Activated T-helper 9 cell treated with anti-CD3 and anti-CD28 coated beads, Interleukin-2, amount 50 U/mL, for 16 hours (primary cell): Measurements from ENCODE around the gene TTC21A.
"Not testable (repeated sequence)": the region's sequence is repeated elsewhere in the genome, so short reads cannot be mapped to it uniquely, and the experiment has no call there.

Experiments
- DNase-seq: peaks from one replicate; pipeline ENCODE4 v3.0.0-alpha.2; 2020; ENCODE audit warnings: low read depth

TTC21A gene

DNA sequence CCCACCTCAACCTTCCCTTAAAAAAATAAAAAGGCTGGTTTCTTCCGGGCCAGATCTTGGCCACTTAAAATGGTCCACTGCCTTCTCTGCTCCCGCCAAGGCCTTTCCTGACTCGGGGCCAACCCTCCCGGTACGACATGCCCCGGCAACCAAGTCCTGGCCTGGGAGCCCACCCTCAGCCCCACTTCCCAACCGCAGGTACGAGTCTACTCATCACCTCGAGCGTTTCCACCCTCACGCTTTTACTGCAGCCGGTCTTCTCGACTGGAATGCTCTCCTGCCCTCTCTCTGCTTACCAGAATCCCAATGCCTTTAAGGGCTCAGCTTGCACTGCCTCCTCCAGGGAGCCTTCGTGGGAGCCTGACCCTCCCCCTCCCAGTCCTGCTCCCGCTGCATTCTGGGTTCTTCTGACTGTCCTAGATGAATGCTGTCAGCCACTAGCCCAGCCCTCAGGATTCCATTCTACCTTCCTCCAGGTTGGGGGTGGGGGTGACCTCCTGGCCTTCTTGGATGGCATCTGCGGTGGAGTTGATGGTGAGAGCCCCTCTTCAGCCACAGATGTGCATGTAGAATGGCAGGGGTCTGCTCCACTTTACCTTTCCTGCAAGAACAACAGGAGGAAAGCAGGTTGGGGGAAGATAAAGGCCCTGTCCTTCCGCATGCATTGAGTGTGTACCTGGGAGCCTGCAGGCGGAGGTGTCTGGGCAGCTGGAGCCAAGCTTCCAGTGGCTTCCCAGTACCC, 47.0 kb downstream of the TTC21A start:
- no peak for DNase-seq

DNA sequence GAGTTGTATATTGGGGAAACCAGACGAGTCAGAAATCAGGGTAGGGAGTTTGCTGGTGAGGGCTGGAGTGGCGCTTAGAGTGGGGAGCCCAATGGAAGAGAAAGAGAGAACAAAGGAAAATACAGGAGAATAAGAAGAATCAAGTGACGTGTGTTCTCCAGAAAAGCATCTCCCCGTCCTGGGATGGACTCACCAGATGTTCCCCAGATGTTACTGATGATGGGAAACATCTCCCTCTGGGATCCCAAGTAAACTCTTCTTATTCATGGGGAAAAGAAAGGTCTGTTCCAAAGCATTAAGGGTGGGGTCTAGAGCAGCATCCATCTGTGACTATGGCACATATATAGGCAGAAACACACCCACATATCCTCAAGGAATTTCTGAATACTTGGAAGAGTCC, 48.9 kb downstream of the TTC21A start:
- no peak for DNase-seq

DNA sequence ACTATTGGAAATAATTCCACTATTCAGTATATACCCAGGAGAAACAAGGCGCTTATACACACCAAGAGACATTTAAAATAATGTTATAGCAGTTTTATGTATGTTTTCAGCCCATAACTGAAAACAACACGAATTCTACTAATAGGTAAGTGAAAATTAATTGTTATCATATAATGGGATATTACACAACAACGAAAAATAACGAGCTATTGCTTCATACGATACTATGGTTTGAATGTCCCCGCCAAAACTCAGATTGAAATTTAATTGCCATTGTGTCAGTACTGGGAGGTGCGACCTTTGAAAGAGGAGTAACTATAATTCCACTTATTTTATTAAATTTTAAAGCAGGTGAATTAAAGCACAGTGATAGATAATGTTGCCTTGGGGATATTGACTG, 49.9 kb downstream of the TTC21A start:
- DNase-seq = no peak

DNA sequence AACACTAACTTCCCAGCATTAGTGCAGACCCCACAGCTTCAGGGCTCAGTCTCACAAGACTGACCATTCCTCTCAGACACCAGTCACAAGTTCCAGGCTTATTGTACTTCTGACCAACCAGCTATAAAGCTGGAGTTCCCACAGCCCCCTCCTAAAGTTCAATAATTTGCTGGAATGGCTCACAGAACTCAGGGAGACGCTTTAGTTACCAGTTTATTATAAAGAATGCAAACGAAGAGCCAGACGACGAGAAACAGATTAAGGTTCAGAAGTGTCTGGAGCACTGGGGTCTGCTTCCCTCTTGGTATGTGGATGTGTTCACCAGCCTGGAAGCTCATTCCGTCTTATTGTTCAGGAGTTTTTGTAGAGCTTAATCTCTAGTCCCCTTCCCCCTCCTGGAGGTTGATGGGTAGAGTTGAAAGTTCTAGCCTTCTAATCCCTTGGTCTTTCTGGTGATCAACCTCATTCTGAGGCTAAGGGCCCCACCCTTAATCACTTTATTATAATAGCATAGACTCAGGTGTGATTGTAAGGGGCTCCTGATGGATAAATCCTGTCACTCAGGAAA, 50.8 kb downstream of the TTC21A start:
- no peak for DNase-seq

DNA sequence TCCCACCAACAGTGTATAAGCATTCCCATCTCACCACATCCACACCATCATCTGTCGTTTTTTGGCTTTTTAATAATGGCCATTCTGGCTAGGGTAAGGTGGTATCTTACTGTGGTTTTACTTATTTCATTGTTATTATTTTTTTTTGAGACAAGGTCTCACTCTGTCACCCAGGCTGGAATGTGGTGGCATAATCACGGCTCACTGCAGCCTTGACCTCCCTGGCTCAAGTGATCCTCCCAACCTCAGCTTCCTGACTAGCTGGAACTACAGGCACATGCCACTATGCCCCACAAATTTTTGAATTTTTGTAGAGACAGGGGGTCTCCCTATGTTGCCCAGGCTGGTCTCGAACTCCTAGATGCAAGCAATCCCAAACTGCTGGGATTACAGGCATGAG, 56.9 kb downstream of the TTC21A start:
- DNase-seq = no peak

DNA sequence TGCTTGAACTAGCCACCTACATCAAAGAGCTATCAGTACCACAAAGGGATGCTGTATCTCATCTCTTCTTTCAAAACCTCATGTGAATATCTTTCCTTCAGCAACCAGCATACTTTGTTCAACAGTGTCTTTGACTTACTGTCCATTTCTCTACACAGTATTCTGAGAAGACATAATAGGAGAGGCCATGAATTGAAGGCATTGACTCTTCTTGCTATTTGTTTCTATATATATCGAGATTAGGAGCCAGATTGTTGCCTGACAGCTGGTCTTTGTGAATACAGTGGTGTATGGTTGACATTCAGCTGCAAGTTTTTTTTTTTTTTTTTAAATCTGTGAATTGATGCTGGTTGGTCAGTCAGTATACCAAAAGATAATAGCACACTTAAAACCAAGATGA, 58.0 kb downstream of the TTC21A start:
- no peak for DNase-seq

DNA sequence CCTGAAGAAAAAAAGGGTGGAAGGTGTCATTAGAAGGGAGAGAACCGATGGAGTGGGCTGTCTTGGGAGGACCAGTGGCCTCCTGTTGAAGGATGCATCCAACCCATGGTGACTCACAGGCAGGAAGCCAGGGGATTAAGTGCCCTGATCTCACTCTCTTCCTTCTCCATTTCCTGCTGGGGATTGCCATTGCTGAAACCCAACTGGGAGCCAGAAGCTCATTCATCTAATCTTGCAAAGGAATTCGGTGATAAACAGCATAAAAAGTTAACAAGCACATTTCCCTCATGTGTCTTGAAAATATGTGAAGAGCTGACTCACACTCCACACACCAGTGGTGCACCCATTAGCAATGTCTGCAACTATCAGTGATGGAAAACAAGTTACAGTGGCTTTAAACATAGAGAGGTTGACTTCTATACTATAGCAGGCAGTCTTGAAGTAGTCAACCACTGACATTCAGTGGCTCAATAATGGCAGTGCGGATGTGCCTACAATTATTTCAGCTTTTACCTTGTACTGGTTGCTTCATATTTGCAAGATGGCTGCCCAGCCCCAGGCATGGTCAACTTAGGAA, 58.7 kb downstream of the TTC21A start:
- DNase-seq = no peak

DNA sequence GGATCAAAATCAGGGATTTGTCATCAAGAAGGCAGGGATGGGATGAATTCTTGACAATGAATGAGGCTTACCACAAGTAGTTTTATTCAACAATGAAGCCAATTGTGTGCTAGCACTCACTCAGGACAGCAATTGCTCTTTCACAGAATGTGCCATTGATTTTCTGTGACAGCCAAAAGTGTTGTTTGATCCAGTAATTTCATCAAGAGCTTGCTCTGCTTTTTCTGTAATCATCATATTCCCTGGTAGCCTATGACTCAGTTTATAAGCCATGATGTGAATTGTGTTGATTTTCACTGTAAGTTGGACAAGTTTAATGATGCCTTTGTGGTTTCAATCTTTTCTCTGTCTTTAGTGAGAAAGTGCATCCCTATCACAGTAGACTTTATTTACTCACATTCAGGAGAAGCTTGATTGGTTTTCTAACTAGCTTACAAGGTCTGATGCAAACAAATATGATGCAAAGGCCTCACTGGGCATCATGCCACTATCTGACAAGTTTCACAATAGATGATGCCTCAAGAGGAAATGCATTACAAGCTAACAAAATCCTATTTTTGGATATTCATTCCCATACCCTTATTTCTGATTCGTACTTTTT, 59.6 kb downstream of the TTC21A start:
- no peak for DNase-seq

DNA sequence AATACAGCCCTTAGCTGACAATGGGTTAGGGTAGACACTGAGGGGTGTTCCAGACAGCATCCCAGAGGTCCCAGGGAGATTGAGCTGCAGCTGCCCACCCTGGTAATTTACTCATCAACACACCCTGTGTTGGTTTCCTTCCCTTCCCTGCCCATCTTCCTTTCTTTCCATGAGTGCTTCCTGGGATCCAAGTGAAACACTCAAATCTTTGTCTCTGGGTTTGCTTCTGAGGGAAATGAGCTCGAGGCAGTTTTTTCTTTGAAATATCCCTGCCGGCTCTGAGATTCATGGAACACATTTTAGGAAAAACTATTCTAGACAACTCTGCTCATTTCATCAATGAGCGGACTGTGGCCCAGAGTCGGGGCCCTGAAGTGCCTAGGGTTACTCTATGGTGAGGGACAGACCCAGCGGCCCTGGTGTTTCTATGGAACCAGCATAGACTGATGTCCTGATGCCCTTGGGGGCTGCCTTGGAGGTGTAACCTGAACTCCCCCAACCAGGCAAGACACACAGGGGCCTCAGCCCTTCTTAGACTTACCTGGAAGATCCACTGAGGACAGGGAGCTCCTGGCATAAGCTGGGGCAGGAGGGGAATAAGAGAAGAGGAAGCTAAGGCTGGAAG, 60.8 kb downstream of the TTC21A start:
- no peak for DNase-seq

DNA sequence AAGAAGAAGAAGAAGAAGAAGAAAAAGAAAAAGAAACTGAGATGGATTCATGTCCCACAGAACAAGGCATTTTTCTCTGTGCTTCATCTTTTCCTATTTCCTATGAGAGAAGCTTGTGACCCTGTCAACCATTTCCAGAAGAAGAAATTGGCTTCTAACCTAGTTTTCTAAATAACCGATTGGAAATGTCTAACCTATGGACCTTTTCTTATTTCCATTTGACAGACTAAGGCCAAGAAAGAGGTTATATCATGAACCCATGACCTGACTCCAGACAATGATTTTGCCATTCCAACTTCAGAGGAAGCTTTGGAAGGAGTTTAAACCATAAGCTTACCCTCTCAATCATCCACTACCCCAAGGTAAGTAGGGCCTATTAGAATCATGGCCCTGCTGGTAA, 62.2 kb downstream of the TTC21A start:
- no peak for DNase-seq

DNA sequence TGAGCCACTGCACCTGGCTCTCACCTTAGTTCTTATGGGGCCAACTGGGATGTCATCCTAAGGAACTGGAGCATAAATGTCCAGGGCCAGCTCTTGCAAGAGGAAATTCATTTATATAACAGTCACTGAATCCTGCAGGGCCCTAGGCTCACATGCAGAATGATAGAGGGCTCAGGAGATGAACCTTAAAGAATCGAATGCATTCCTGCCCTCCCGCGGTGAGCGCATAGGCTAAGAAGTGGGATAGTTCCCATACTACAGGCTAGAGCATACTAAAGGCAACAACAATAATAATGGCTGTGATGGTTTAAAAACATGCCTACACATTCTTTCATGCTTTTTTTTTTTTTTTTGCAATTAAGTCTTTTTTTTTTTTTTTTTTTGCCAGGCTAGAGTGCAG, 63.0 kb downstream of the TTC21A start:
- no peak for DNase-seq

DNA sequence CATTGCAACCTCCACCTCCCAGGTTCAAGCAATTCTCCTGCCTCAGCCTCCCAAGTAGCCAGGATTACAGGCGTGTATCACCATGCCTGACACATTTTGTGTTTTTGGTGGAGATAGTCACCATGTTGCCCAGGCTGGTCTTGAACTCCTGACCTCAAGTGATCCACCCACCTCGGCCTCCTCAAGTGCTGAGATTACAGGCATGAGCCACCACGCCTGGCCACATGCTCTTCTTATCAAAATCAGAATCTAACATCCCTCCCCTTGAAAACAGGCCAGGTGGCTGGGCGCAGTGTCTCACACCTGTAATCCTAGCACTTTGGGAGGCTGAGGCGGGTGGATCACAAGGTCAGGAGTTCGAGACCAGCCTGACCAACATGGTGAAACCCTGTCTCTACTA, 63.4 kb downstream of the TTC21A start:
- not testable (repeated sequence) for DNase-seq

DNA sequence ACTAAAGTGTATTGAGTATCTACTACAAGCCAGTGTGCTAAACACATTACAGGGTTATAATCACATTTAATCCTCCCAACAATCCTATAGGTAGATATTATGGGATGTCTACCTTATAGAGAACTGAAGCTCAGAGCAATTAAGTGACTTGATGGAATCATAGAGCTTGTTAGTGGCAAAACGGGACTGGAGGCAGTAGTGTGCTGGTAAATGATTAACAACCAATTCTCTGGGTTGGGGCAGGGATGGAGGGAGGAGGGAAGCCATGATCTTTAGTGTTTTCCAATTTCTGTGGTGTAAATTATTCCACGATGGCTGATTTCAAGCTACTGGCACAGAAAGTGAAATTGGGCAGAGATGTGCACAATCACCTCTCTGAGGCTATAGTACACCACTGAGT, 64.4 kb downstream of the TTC21A start:
- no peak for DNase-seq

DNA sequence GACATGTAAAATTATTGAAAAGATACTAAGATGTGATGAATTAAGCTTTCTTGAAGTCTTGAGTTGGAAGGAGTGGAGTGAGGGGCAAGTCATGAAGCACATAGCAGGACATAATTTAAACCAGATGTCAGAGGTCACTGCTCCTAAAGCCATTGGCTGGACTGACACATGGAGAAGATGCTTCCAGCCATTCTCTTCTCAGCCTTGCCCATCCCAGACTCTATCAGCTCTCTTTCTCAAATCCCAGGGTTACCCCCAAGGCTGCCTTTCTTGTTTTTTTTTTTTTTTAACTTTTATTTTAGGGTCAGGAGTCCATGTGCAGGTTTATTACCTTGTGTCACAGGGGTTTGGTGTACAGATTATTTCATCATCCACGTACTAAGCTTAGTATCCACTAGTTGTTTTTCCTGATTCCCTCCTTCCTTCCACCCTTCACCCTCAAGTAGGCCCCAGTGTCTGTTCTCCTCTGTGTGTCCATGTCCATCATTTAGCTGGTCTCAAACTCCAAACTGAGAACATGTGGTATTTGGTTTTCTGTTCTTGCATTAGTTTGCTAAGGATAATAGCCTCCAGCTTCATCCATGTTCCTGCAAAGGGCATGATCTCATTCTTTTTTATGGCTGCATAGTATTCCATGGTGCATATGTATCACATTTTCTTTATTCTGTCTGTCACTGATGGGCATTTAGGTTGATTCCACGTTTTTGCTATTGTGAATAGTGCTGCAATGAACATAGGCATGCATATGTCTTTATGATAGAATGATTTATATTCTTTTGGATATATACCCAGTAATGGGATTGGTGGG, 66.0 kb downstream of the TTC21A start:
- no peak for DNase-seq

DNA sequence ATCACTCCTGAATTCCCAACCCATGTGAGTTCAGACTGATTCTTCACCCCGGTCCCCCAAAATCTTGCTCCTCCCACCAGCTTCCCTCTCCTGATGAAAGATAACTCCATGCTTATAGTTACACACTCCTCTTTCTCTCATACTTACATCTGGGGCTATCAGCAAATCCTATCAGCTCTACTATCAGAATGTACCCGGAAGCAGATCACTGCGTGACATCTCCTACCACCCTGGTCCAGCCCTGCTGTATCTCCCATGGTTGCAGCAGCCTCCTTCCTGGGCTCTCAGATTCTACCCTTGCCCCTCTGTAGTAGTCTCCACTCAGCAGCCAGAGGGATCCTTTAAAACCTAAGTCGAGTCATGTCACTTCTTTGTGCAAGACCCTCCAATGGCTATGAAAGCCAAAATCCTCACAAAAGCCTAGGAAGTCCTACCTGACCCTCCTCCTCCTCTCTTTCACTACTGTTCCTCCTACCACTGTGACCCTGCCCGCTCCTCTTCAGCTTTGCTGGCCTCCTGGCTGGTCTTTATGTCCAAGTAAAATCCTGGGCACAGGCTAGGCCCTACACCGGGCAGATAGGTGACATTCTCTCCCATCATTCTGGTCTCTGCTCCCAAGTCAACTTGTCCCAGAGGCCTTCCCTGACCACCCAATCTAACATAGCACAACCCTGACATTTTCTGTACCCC, 68.7 kb downstream of the TTC21A start:
- no peak for DNase-seq

DNA sequence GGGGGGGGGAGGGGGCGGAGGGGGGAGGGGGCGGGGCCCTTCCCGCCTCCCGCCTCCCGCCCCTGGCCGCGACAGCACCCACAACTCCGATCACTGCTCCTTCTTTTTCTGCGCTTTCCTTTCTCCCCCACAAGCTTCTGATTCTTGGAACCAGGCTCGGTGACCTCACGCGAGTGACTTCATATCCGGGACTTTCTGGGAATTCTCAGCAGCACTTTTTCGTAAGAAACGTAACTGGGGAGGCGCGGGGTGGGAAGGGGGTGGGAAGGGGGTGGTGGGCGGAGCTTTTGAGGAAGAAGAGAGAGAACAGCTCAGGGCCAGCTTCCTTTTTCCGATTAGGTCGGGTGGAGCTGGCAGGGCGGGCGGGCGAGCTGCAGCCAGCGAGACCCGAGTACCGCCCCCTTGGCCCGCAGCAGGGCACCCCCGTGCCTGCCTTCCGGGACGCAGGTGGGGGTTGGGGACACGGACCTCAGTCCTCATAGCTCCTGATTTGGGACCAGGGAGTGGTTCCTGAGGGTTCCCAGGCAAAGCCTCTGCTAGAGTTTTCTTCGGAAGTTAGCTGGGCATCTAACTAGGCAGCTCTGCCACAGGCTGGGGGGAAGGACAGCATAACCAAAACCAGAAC, 70.3 kb downstream of the TTC21A start:
- peak; percentile 67 for DNase-seq

DNA sequence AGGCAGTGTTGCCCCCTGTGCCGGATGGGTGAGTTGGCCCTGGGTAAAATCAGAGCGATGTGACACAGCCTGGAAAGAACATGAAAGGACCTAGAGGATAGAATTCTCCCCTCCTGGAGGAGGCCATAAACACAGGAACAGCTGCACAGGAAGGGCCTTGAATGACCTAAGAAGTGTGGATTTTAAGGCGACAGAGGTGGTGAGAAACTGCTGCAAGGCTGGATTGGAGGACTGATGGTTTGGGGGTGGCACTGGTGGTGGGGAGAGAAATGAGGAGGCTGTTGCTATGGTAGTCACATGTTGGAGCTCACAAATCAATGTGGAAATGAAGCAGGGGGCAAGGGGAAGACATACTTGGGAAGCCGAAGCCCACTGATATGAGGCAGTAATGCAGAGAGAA, 71.1 kb downstream of the TTC21A start:
- DNase-seq = no peak

DNA sequence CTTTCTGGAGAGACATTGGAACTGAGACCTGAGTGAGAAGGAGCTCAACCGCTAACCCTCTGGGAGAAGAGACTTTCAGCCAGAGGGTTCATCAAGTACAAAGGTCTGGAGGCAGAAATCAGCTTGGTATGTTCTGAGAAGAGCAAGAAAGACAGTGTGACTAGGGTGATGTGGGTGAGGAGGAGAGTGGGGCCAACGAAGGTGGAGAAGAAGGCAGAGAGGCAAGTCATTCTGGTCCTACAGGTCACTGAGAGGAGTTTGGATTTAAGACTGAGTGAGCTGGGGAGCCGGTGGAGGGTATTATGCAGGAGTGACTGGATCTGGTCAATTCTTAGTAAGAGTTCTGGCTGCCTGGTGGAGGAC, 72.7 kb downstream of the TTC21A start:
- DNase-seq = no peak

DNA sequence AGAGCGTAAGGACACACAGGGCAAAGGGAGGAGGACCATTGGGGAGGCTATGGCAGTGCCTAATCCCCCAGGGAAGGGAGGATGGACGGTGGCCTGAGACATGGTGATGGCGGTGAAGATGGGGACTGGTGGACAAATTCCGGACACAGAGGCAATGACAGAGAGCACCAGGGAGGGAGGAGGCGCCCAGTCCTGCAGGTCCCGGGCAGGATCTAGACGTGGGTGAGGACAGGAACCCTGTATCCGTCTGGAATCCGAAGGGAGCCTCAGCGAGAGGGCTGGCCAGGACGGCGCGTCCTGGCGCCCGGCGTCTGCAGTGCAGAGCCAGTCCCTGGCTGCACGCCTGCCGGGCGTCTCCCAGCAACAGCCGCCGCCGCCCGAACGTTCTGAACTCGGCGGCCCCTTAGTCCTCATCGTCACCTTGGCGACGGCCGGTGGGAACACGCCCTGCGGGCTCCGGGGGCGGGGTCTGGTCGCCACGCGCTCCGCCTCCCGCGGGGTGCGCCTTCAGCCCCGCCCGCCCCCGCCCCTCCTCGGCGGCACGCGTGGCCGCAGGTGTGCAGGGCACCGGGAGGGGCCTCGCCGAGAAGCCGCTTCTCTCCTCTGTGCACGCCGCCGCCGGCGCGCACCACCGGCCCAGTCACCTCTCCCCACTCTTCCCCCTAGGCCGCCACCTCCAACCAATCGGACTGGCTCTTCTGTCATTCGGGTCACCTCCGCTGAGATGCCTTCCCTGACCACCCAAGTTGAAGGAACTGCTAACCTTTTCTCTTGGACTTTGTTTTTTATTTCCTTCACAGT, 73.3 kb downstream of the TTC21A start:
- DNase-seq = peak; percentile 84
